GM12878 (cell line): Measurements from ENCODE around the gene LGMN. TPM values are rescaled to one million over a fixed set of nuclear protein-coding genes. Genes with fewer than 3 reads are reported as not detected.
A peak's percentile ranks its signal among the peaks of the same experiment; 100 is the strongest.

Experiments used
- ATF7 ChIP-seq: fragments of 450-650 bp; IDR thresholded peaks from 2 replicates; pipeline ENCODE4 v1.6.1; 2016; ENCODE audit warnings: low read depth, mild to moderate bottlenecking
- BHLHE40 ChIP-seq, 2 experiments: fragments of 450-650 bp in 1 of 2; IDR thresholded peaks; 2 replicates each; pipeline ENCODE4 v1.6.1; 2011 to 2017; ENCODE audit warnings: low read depth in 2 of 2, borderline replicate concordance in 1 of 2, improper control_type of control experiment in 1 of 2, low read length in 1 of 2, mild to moderate bottlenecking in 1 of 2
- CEBPB ChIP-seq, 2 experiments: fragments of 150-350 bp in 1 of 2; IDR thresholded peaks; 2 replicates each; pipeline ENCODE4 v1.6.1; 2012 to 2014; ENCODE audit warnings: low read depth in 2 of 2, low read length in 2 of 2, borderline replicate concordance in 1 of 2, inconsistent platforms in 1 of 2
- E2F8 ChIP-seq: fragments of 450-650 bp; IDR thresholded peaks from 2 replicates; pipeline ENCODE4 v1.6.1; 2018; ENCODE audit warnings: mild to moderate bottlenecking, low read depth, moderate library complexity; ENCODE audit not compliant: partially characterized antibody
- FOS ChIP-seq: IDR thresholded peaks from 3 replicates; pipeline ENCODE4 v1.6.1; 2011; ENCODE audit warnings: borderline replicate concordance; ENCODE audit not compliant: insufficient read length; ENCODE audit errors: extremely low read depth
- MYC ChIP-seq: IDR thresholded peaks from 2 replicates; pipeline ENCODE4 v1.6.1; 2011; ENCODE audit warnings: mild to moderate bottlenecking, low read length, moderate library complexity, inconsistent platforms; ENCODE audit not compliant: insufficient read depth, insufficient replicate concordance, insufficient read length, severe bottlenecking
- NBN ChIP-seq: fragments of 450-650 bp; IDR thresholded peaks from 2 replicates; pipeline ENCODE4 v1.6.1; 2016
- NFYB ChIP-seq: IDR thresholded peaks from 2 replicates; pipeline ENCODE4 v1.6.1; 2011; ENCODE audit warnings: low read depth, mild to moderate bottlenecking, low read length, improper control_type of control experiment, moderate library complexity; ENCODE audit not compliant: insufficient read depth
- RAD21 ChIP-seq: IDR thresholded peaks from 2 replicates; pipeline ENCODE4 v1.6.1; 2011; ENCODE audit warnings: mild to moderate bottlenecking, low read depth, low read length, moderate library complexity; ENCODE audit not compliant: insufficient read depth
- RB1 ChIP-seq: fragments of 450-650 bp; formaldehyde crosslinking; IDR thresholded peaks from 2 replicates; pipeline ENCODE4 v1.6.1; 2017; ENCODE audit warnings: mild to moderate bottlenecking, borderline replicate concordance
- RBBP5 ChIP-seq: fragments of 200-600 bp; sonication (generic); conservative IDR thresholded peaks from 2 replicates; pipeline ENCODE4 v1.6.1; 2016
- SMC3 ChIP-seq: IDR thresholded peaks from 2 replicates; pipeline ENCODE4 v1.6.1; 2011; ENCODE audit warnings: low read length, improper control_type of control experiment, borderline replicate concordance
- SUPT20H ChIP-seq: IDR thresholded peaks from 2 replicates; pipeline ENCODE4 v1.6.1; 2011; ENCODE audit warnings: low read depth, mild to moderate bottlenecking, low read length, moderate library complexity, borderline replicate concordance; ENCODE audit not compliant: control insufficient read depth
- TCF12 ChIP-seq: IDR thresholded peaks from 2 replicates; pipeline ENCODE4 v1.6.1; 2011; ENCODE audit warnings: low read depth, mild to moderate bottlenecking, low read length
- USF1 ChIP-seq: IDR thresholded peaks from 2 replicates; pipeline ENCODE4 v1.6.1; 2011; ENCODE audit warnings: borderline replicate concordance, low read depth, mild to moderate bottlenecking, moderate library complexity, mixed read lengths, low read length; ENCODE audit not compliant: insufficient read depth; ENCODE audit errors: extremely low read length
- USF2 ChIP-seq: IDR thresholded peaks from 2 replicates; pipeline ENCODE4 v1.6.1; 2011; ENCODE audit warnings: low read depth, low read length, improper control_type of control experiment, borderline replicate concordance
- ZBTB33 ChIP-seq: fragments of 450-650 bp; IDR thresholded peaks from 2 replicates; pipeline ENCODE4 v1.6.1; 2017; ENCODE audit warnings: mild to moderate bottlenecking
- ZBTB4 ChIP-seq: fragments of 450-650 bp; formaldehyde crosslinking; IDR thresholded peaks from 2 replicates; pipeline ENCODE4 v1.4.0; 2022; ENCODE audit warnings: mild to moderate bottlenecking, moderate library complexity
- polyA plus RNA-seq, 11 experiments: library from polyadenylated mRNA; depleted of rRNA in 4 of 11; unstranded in 6 of 11; stranded (reverse) in 5 of 11; fragments of >200 nt; fragmentation: Nextera tagmentation in 4 of 11; fragmentation: Illumina TruSeq in 1 of 11; extraction: Ambion mirVana in 4 of 11; extraction: Trizol in 1 of 11; gene quantifications; 1 replicate in 1 of 11; 2 replicates in 10 of 11; pipeline versions ENCODE4 v1.2.1 to v1.2.3, GENCODE V29; 2011 to 2016; ENCODE audit warnings: inconsistent platforms in 2 of 11, missing spikeins in 2 of 11, low read depth in 1 of 11
- total RNA-seq, 4 experiments: library from RNA; depleted of rRNA in 3 of 4; stranded (reverse); fragments of >200 nt in 3 of 4; fragmentation: Illumina TruSeq in 1 of 4; extraction: Trizol in 1 of 4; gene quantifications; 2 replicates each; pipeline versions ENCODE4 v1.2.1 to v1.2.3, GENCODE V29; 2013 to 2021

Gene LGMN
- total and polyA plus RNA-seq, 10 of the 15 experiments (the other 5 are each of a cell fraction or from before 2014, with no cell fraction given) = 0.71 to 192 (median 3.9) TPM

GRCh38 chr14:92680781-92681650 is 67.4 kb downstream of the LGMN start (continued):
- no peak for TF ChIP-seq USF2
- 0 out of 2 replicates have a peak, but pooled peaks have one; percentile 47 for TF ChIP-seq NBN
- TF ChIP-seq RAD21 = peak; percentile 97
- peak; percentile 82 for TF ChIP-seq SMC3
- TF ChIP-seq RB1 = no peak
- no peak for TF ChIP-seq USF1
- no peak for TF ChIP-seq FOS
- TF ChIP-seq MYC = no peak
- TF ChIP-seq NFYB = no peak
- peak; percentile 22 to 51; a peak in 1 of 4 replicates for TF ChIP-seq BHLHE40 (IDR thresholded peaks at IDR 0.05; ENCODE audit: borderline replicate concordance in 1 of 2, low read depth in 2 of 2, low read length in 1 of 2)
- no peak for TF ChIP-seq RBBP5
- TF ChIP-seq ZBTB4 (CRISPR knock-in tag) = no peak
- TF ChIP-seq ZBTB33 = no peak
- TF ChIP-seq CEBPB (IDR thresholded peaks at IDR 0.05; ENCODE audit: borderline replicate concordance in 1 of 2, low read depth in 2 of 2, low read length in 2 of 2) = no peak
- no peak for TF ChIP-seq SUPT20H
- no peak for TF ChIP-seq E2F8
- no peak for TF ChIP-seq TCF12
- no peak for TF ChIP-seq ATF7
